ENCODE results near the gene CRB3. TPM values are rescaled to one million over a fixed set of nuclear protein-coding genes. Genes with fewer than 3 reads are reported as not detected.

CRB3 gene
- total RNA-seq, 2 experiments from 2014 or later = 1.2 to 2.9 TPM

- intact Hi-C loops (cut with micrococcal nuclease; ENCODE audit: unreplicated experiment) = no loop called here
- POLR2A ChIA-PET = no interaction called here
- DNase-seq (ENCODE audit: low spot score) = no peak
- Histone ChIP-seq H4K20me1 (ENCODE audit: insufficient read depth, low read length) (no peaks in the 10 kb centered on the region), H2AFZ (ENCODE audit: low read length) (no peak overlapping the region), H3K9me3 (ENCODE audit: low read length) (no peaks in the 10 kb centered on the region), H3K27ac (ENCODE audit: low read depth, low read length, poor library complexity, severe bottlenecking) (no peak overlapping the region), H3K4me2 (ENCODE audit: low read length) (no peak overlapping the region), H3K79me2 (ENCODE audit: insufficient read depth, low read depth, low read length) (no peaks in the 10 kb centered on the region), H3K36me3 (ENCODE audit: insufficient read depth, low read length) (peaks cover 42% of the 10 kb centered on the region), H3K4me3 (ENCODE audit: low read depth, low read length, poor library complexity, severe bottlenecking) (no peak overlapping the region), H3K9me2 (ENCODE audit: insufficient read depth, low read length) (no peaks in the 10 kb centered on the region), H3K4me1 (ENCODE audit: insufficient read depth, low read length, poor library complexity, severe bottlenecking) (no peaks in the 10 kb centered on the region)
- CTCF ChIA-PET (ENCODE audit: unreplicated experiment) = no interaction called here
- no TSS peak for BruUV-seq (replicated peaks)
- TF ChIP-seq CTCF (conservative IDR thresholded peaks at IDR 0.05; ENCODE audit: low read length) = no peak
Observed at GRCh38 chr19:6471076-6471475, 7.0 kb downstream of the CRB3 start.

GRCh38 chr19:6472713-6473112, 8.6 kb downstream of the CRB3 start:
- no peak for DNase-seq (ENCODE audit: low spot score)
- H3K9me2 ChIP-seq (ENCODE audit: insufficient read depth, low read length) = no peaks in the 10 kb centered on the region
- no TSS peak for BruUV-seq (replicated peaks)
- H3K79me2 ChIP-seq (ENCODE audit: insufficient read depth, low read depth, low read length) = no peaks in the 10 kb centered on the region
- ChIA-PET CTCF (ENCODE audit: unreplicated experiment) (no interaction called here), POLR2A (no interaction called here)
- peaks cover 51% of the 10 kb centered on the region for H3K36me3 ChIP-seq (ENCODE audit: insufficient read depth, low read length)
- H2AFZ ChIP-seq (ENCODE audit: low read length) = no peak overlapping the region
- intact Hi-C loops (cut with micrococcal nuclease; ENCODE audit: unreplicated experiment) = no loop called here
- no peak overlapping the region for H3K27ac ChIP-seq (ENCODE audit: low read depth, low read length, poor library complexity, severe bottlenecking)
- no peak for TF ChIP-seq CTCF (conservative IDR thresholded peaks at IDR 0.05; ENCODE audit: low read length)
- no peak for TF ChIP-seq EZH2phosphoT487 (IDR thresholded peaks at IDR 0.05; ENCODE audit: borderline replicate concordance, low read depth, low read length)
- no peak overlapping the region for H3K4me2 ChIP-seq (ENCODE audit: low read length)
- peaks cover 5% of the 10 kb centered on the region for H3K4me1 ChIP-seq (ENCODE audit: insufficient read depth, low read length, poor library complexity, severe bottlenecking)
- no peaks in the 10 kb centered on the region for H3K9me3 ChIP-seq (ENCODE audit: low read length)
- no peak overlapping the region for H3K4me3 ChIP-seq (ENCODE audit: low read depth, low read length, poor library complexity, severe bottlenecking)
- no peaks in the 10 kb centered on the region for H4K20me1 ChIP-seq (ENCODE audit: insufficient read depth, low read length)

GRCh38 chr19:6473647-6474046, 9.6 kb downstream of the CRB3 start:
- intact Hi-C loops (cut with micrococcal nuclease; ENCODE audit: unreplicated experiment) = no loop called here
- Histone ChIP-seq H3K4me2 (ENCODE audit: low read length) (no peak overlapping the region), H3K9me3 (ENCODE audit: low read length) (no peaks in the 10 kb centered on the region), H3K27ac (ENCODE audit: low read depth, low read length, poor library complexity, severe bottlenecking) (no peak overlapping the region), H3K4me1 (ENCODE audit: insufficient read depth, low read length, poor library complexity, severe bottlenecking) (peaks cover 5% of the 10 kb centered on the region), H3K9me2 (ENCODE audit: insufficient read depth, low read length) (no peaks in the 10 kb centered on the region), H3K36me3 (ENCODE audit: insufficient read depth, low read length) (peaks cover 49% of the 10 kb centered on the region), H4K20me1 (ENCODE audit: insufficient read depth, low read length) (no peaks in the 10 kb centered on the region), H3K4me3 (ENCODE audit: low read depth, low read length, poor library complexity, severe bottlenecking) (no peak overlapping the region), H2AFZ (ENCODE audit: low read length) (no peak overlapping the region), H3K79me2 (ENCODE audit: insufficient read depth, low read depth, low read length) (no peaks in the 10 kb centered on the region)
- ChIA-PET POLR2A (no interaction called here), CTCF (ENCODE audit: unreplicated experiment) (no interaction called here)
- TF ChIP-seq CTCF (conservative IDR thresholded peaks at IDR 0.05; ENCODE audit: low read length) = no peak
- no peak for TF ChIP-seq EZH2phosphoT487 (IDR thresholded peaks at IDR 0.05; ENCODE audit: borderline replicate concordance, low read depth, low read length)
- no TSS peak for BruUV-seq (replicated peaks)
- DNase-seq (ENCODE audit: low spot score) = no peak

Measured in OCI-LY7 (cell line).